Retina (tissue), 1 donor: Measurements from ENCODE around the gene GNAT2.

Experiments
- DNase-seq: peaks from one replicate; pipeline ENCODE4 v3.0.0-alpha.2; 2016

GNAT2 gene

GRCh38 chr1:109641861-109642260 lies 22.4 kb upstream of the GNAT2 start:
- DNase-seq: no peak

- DNase-seq: no peak
Observed at GRCh38 chr1:109641078-109641740, 21.8 kb upstream of the GNAT2 start.

DNA sequence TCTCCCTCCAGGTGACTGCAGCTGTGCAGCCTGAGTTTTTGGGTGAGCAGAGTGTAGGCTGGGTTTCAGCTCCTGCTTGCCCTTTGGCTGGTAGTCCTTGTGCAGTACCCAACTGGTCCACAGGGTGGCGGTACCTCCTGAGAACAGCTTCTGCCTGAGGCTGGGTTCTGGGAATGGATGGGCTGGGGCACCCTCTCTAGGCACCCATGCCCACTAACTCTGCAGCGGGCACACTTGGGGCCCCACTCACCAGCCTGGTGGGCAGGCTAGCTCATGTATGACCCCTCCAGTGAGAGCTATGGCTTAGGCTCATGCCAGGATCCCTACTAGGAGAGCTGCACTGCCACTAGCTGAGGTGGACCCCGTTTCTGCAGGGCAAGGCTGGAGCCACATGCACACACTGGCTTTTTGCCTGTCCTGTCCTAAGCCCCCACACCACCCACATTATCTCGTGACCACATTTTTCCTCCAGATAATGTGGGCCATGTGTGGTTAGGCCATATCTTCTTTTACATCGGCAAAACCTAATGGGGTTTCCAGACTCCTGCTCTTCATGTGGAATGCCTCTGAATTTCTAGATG lies 21.0 kb upstream of the GNAT2 start:
- DNase-seq: peak; percentile 77

DNA sequence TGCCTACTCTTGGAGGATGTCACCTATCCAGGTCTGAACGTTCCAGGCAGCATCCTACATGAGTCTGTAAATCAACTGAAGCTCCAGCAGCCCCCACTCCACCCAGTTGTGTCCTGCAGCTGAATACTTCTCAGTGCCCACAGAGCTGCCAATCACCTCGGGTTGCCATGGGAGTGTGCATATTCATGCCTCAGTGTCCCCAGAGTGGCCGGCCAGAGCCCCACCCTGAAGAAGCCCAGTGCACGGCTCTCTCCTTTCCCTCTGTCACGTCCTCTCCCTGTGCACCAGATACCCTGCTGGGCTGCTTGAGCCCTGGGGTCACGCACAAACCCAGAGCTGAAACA lies 20.4 kb upstream of the GNAT2 start:
- no peak for DNase-seq

- DNase-seq: no peak
Observed at GRCh38 chr1:109639063-109639840, 19.8 kb upstream of the GNAT2 start.

- no peak for DNase-seq
Observed at GRCh38 chr1:109637446-109637845, 18.0 kb upstream of the GNAT2 start.

- no peak for DNase-seq
Observed at GRCh38 chr1:109636201-109636952, 17.0 kb upstream of the GNAT2 start.

GRCh38 chr1:109635862-109636200 lies 16.4 kb upstream of the GNAT2 start:
- DNase-seq: no peak

- no peak for DNase-seq
Observed at GRCh38 chr1:109634771-109635750, 15.6 kb upstream of the GNAT2 start.

GRCh38 chr1:109634292-109634691 lies 14.9 kb upstream of the GNAT2 start:
- no peak for DNase-seq

- DNase-seq: peak; percentile 84
Observed at GRCh38 chr1:109632671-109633346, 13.4 kb upstream of the GNAT2 start.

- DNase-seq: no peak
Observed at GRCh38 chr1:109631513-109632505, 12.4 kb upstream of the GNAT2 start.

GRCh38 chr1:109630898-109631512 lies 11.6 kb upstream of the GNAT2 start:
- no peak for DNase-seq

GRCh38 chr1:109630081-109630897 lies 10.9 kb upstream of the GNAT2 start:
- no peak for DNase-seq

GRCh38 chr1:109629372-109630030 lies 10.1 kb upstream of the GNAT2 start:
- no peak for DNase-seq

- no peak for DNase-seq
Observed at GRCh38 chr1:109628540-109629321, 9.3 kb upstream of the GNAT2 start.

- DNase-seq: no peak
Observed at GRCh38 chr1:109627692-109628399, 8.4 kb upstream of the GNAT2 start.
